SU-DHL-6 (cell line): ENCODE measurements around the gene CYP1A1.
"Not testable (repeated sequence)": the region's sequence is repeated elsewhere in the genome, so short reads cannot be mapped to it uniquely, and the experiment has no call there.

ENCODE experiments used
- H2AFZ ChIP-seq: fragments of 200-600 bp; sonication (generic); 2 replicates; pipeline ENCODE4 v1.6.1; 2014; ENCODE audit warnings: low read depth, mild to moderate bottlenecking, moderate library complexity, mixed read lengths, antibody characterized with exemption, low read length; ENCODE audit not compliant: severe bottlenecking
- H3F3A ChIP-seq: fragments of 200-600 bp; shearing (Covaris generic); 2 replicates; pipeline ENCODE4 v1.6.0; 2016; ENCODE audit warnings: antibody characterized with exemption, mild to moderate bottlenecking; ENCODE audit not compliant: insufficient read depth
- H3K27ac ChIP-seq: fragments of 200-600 bp; sonication (generic); 2 replicates; pipeline ENCODE4 v1.5.1; 2016; ENCODE audit warnings: low read depth, mild to moderate bottlenecking, low read length, moderate library complexity, mixed read lengths
- H3K27me3 ChIP-seq: fragments of 200-600 bp; sonication (generic), shearing (Covaris generic); 2 replicates; pipeline ENCODE4 v1.6.0; 2014; ENCODE audit warnings: mild to moderate bottlenecking, low read length
- H3K36me3 ChIP-seq: fragments of 200-600 bp; sonication (generic); 2 replicates; pipeline ENCODE4 v1.6.1; 2014; ENCODE audit warnings: mild to moderate bottlenecking, low read length, mixed read lengths
- H3K4me2 ChIP-seq: fragments of 300-600, 200-600 bp; shearing (Covaris generic), sonication (generic); 2 replicates; pipeline ENCODE4 v1.6.0; 2014; ENCODE audit warnings: low read length, low read depth, mild to moderate bottlenecking; ENCODE audit not compliant: poor library complexity, severe bottlenecking
- H3K4me3 ChIP-seq: fragments of 200-600 bp; sonication (generic); 2 replicates; pipeline ENCODE4 v1.5.1; 2014; ENCODE audit warnings: antibody characterized with exemption, low read length, mild to moderate bottlenecking, mixed read lengths; ENCODE audit not compliant: insufficient read depth, poor library complexity, severe bottlenecking
- H3K79me2 ChIP-seq: fragments of 200-600 bp; sonication (generic); 2 replicates; pipeline ENCODE4 v1.6.1; 2014; ENCODE audit warnings: mild to moderate bottlenecking, low read length, moderate library complexity; ENCODE audit not compliant: insufficient read depth
- H3K9ac ChIP-seq: fragments of 200-600 bp; sonication (generic); 2 replicates; pipeline ENCODE4 v1.7.0; 2014; ENCODE audit warnings: mild to moderate bottlenecking, low read length
- H3K9me2 ChIP-seq: fragments of 200-600 bp; sonication (generic); replicated peaks from 2 replicates; pipeline ENCODE4 v1.6.1; 2014; ENCODE audit warnings: low read length; ENCODE audit not compliant: insufficient read depth
- H3K9me3 ChIP-seq: fragments of 200-600 bp; sonication (generic); 2 replicates; pipeline ENCODE4 v1.6.1; 2014; ENCODE audit warnings: low read length, mixed read lengths; ENCODE audit not compliant: insufficient read depth
- H4K20me1 ChIP-seq: fragments of 200-600 bp; sonication (generic); 2 replicates; pipeline ENCODE4 v1.6.1; 2014; ENCODE audit warnings: low read depth, mild to moderate bottlenecking, antibody characterized with exemption, low read length, moderate library complexity, mixed read lengths
- EZH2phosphoT487 ChIP-seq: fragments of 200-600 bp; sonication (generic), shearing (Covaris generic); conservative IDR thresholded peaks from 2 replicates; pipeline ENCODE4 v1.6.1; 2018; ENCODE audit warnings: mild to moderate bottlenecking, antibody characterized with exemption, low read length, moderate library complexity, mixed read lengths
- TF ChIP-seq, protein P1 (sequence below): fragments of 200-600 bp; sonication (generic); IDR thresholded peaks from one replicate; pipeline ENCODE4 v1.5.1; 2017; ENCODE audit warnings: antibody characterized with exemption, mild to moderate bottlenecking, low read length, moderate library complexity; ENCODE audit not compliant: insufficient read depth, poor library complexity, severe bottlenecking

The CYP1A1 gene

DNA sequence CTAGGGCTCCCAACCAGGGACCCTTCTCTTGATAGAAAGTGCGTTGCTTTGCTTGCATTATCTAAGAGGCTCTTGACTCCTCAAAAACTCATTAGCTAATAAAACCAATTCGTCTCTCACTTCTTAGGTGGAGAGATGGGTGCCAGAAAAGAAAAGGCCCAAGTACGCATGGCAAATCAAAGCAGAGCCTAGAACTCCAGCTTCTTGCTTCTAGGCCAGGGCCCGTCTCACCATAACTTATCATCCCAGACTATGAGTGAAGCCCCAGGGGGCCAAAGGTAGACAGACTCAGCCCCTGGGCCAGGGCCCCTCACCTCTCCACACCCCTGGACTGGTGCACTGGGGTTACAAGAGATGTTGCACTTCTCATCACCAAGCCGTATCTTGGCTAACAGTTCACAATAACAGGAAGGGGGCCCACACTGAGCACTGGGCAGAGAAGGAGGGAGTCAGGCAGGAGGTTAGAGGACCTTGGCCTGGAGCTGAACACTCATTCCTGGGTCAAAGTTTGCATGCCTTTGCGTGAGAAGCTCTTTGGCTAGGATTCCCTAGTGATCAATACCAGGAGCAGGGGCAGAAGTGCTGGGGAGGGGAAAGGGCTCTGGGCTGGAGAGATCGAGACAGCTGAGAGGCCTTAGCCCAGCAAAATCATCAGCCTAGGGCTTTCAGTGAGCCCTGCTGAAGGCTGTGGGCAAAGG, 5.4 kb upstream of the CYP1A1 start:
- Histone ChIP-seq H3K27me3 (no peaks in the 10 kb centered on the region), H3K79me2 (no peaks in the 10 kb centered on the region), H4K20me1 (no peaks in the 10 kb centered on the region), H3K9me3 (no peaks in the 10 kb centered on the region), H3F3A (no peaks in the 10 kb centered on the region), H3K36me3 (no peaks in the 10 kb centered on the region), H3K27ac (no peak overlapping the region), H2AFZ (no peak overlapping the region), H3K4me3 (no peak overlapping the region), H3K4me2 (no peak overlapping the region), H3K9ac (no peak overlapping the region), H3K9me2 (no peaks in the 10 kb centered on the region)
- TF ChIP-seq, protein P1, sequence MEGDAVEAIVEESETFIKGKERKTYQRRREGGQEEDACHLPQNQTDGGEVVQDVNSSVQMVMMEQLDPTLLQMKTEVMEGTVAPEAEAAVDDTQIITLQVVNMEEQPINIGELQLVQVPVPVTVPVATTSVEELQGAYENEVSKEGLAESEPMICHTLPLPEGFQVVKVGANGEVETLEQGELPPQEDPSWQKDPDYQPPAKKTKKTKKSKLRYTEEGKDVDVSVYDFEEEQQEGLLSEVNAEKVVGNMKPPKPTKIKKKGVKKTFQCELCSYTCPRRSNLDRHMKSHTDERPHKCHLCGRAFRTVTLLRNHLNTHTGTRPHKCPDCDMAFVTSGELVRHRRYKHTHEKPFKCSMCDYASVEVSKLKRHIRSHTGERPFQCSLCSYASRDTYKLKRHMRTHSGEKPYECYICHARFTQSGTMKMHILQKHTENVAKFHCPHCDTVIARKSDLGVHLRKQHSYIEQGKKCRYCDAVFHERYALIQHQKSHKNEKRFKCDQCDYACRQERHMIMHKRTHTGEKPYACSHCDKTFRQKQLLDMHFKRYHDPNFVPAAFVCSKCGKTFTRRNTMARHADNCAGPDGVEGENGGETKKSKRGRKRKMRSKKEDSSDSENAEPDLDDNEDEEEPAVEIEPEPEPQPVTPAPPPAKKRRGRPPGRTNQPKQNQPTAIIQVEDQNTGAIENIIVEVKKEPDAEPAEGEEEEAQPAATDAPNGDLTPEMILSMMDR, result no peak
- no peak for TF ChIP-seq EZH2phosphoT487

DNA sequence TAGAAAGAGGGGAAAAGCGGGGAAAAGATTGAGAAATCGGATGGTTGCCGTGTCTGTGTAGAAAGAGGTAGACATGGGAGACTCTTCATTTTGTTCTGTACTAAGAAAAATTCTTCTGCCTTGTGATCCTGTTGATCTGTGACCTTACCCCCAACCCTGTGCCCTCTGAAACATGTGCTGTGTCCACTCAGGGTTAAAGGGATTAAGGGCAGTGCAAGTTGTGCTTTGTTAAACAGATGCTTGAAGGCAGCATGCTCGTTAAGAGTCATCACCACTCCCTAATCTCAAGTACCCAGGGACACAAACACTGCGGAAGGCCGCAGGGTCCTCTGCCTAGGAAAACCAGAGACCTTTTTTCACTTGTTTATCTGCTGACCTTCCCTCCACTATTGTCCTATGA, 4.0 kb upstream of the CYP1A1 start:
- not testable (repeated sequence) for H3K36me3 ChIP-seq, H3K79me2 ChIP-seq, H3K27me3 ChIP-seq, H4K20me1 ChIP-seq, H3K4me3 ChIP-seq, H3K27ac ChIP-seq, H3K9ac ChIP-seq, H3K4me2 ChIP-seq, H3F3A ChIP-seq, H3K9me3 ChIP-seq, H3K9me2 ChIP-seq, H2AFZ ChIP-seq

GRCh38 chr15:74728699-74729098, 3.4 kb upstream of the CYP1A1 start:
- H3F3A ChIP-seq, H3K9ac ChIP-seq, H3K27me3 ChIP-seq, H3K9me3 ChIP-seq, H3K4me2 ChIP-seq, H3K36me3 ChIP-seq, H3K4me3 ChIP-seq, H3K79me2 ChIP-seq, H4K20me1 ChIP-seq, H3K9me2 ChIP-seq, H3K27ac ChIP-seq, H2AFZ ChIP-seq: not testable (repeated sequence)

DNA sequence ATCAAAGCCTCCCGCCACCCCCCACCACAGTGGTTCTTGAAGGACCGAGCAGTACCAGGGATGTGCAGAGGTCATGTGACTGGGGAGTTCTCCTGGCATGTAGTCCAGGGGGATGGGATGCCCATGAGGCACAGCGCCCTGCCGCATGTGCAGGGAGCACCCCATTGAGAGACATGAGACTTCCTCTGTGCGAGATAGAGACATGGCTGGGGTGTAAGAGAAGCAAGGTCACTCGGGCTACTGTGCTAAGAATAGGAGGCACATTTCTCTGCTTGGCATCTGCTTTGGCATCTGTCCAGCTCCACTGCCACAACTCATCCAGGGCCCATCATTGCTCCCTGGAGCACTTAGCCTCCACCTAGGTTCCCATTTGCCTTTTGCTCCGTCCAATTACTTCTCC, 2.4 kb upstream of the CYP1A1 start:
- no peaks in the 10 kb centered on the region for H3K9me2 ChIP-seq
- H3K9ac ChIP-seq, result no peak overlapping the region
- no peaks in the 10 kb centered on the region for H3K36me3 ChIP-seq
- H3K79me2 ChIP-seq, result no peaks in the 10 kb centered on the region
- no peak overlapping the region for H3K4me3 ChIP-seq
- H3K9me3 ChIP-seq, result no peaks in the 10 kb centered on the region
- H3K27me3 ChIP-seq, result no peaks in the 10 kb centered on the region
- no peak overlapping the region for H3K27ac ChIP-seq
- H3F3A ChIP-seq, result no peaks in the 10 kb centered on the region
- no peaks in the 10 kb centered on the region for H4K20me1 ChIP-seq
- no peak overlapping the region for H3K4me2 ChIP-seq
- H2AFZ ChIP-seq, result no peak overlapping the region
- TF ChIP-seq, protein P1, result no peak
- TF ChIP-seq EZH2phosphoT487, result no peak
